HEK293T (cell line): Measurements from ENCODE around the gene MRPL34.

Experiments used
- CTCF ChIA-PET: fragments of 350-600 bp; formaldehyde crosslinking; extraction: SDS; loops from one replicate; lab custom pipeline; 2021; ENCODE audit warnings: antibody characterized with exemption, inconsistent platforms; lab: Yijun Ruan, JAX
- POLR2A ChIA-PET: fragments of 350-600 bp; formaldehyde crosslinking; extraction: SDS; loops from one replicate; lab custom pipeline; 2020; ENCODE audit warnings: antibody characterized with exemption, inconsistent platforms; lab: Yijun Ruan, JAX
- DNase-seq: peaks from one replicate; pipeline ENCODE4 v3.0.0; 2012; ENCODE audit warnings: mixed read lengths; ENCODE audit errors: extremely low spot score
- ARNT ChIP-seq: fragments of 450-650 bp; IDR thresholded peaks from 2 replicates; pipeline ENCODE4 v1.6.1; 2017; ENCODE audit warnings: mild to moderate bottlenecking
- BHLHE40 ChIP-seq: fragments of 450-650 bp; IDR thresholded peaks from 2 replicates; pipeline ENCODE4 v1.6.1; 2016; ENCODE audit warnings: mild to moderate bottlenecking, moderate library complexity, borderline replicate concordance
- CTBP1 ChIP-seq: fragments of 450-650 bp; IDR thresholded peaks from 2 replicates; pipeline ENCODE4 v1.6.1; 2016; ENCODE audit warnings: borderline replicate concordance
- ELF4 ChIP-seq: fragments of 450-650 bp; IDR thresholded peaks from 2 replicates; pipeline ENCODE4 v1.6.1; 2017; ENCODE audit warnings: antibody characterized with exemption
- FOXA1 ChIP-seq: fragments of 450-650 bp; IDR thresholded peaks from 2 replicates; pipeline ENCODE4 v1.6.1; 2016; ENCODE audit warnings: mild to moderate bottlenecking
- FOXK2 ChIP-seq: fragments of 450-650 bp; IDR thresholded peaks from 2 replicates; pipeline ENCODE4 v1.6.1; 2016; ENCODE audit warnings: mild to moderate bottlenecking
- FOXM1 ChIP-seq: fragments of 450-650 bp; IDR thresholded peaks from 2 replicates; pipeline ENCODE4 v1.6.1; 2017; ENCODE audit warnings: mild to moderate bottlenecking, borderline replicate concordance
- HDGF ChIP-seq: fragments of 450-650 bp; IDR thresholded peaks from 2 replicates; pipeline ENCODE4 v1.6.1; 2017; ENCODE audit warnings: antibody characterized with exemption, borderline replicate concordance
- L3MBTL2 ChIP-seq: fragments of 450-650 bp; conservative IDR thresholded peaks from 2 replicates; pipeline ENCODE4 v1.6.1; 2016; ENCODE audit warnings: mild to moderate bottlenecking
- LEF1 ChIP-seq: fragments of 450-650 bp; IDR thresholded peaks from 2 replicates; pipeline ENCODE4 v1.6.1; 2017; ENCODE audit warnings: mild to moderate bottlenecking, borderline replicate concordance
- NFRKB ChIP-seq: fragments of 450-650 bp; IDR thresholded peaks from 2 replicates; pipeline ENCODE4 v1.6.1; 2016; ENCODE audit warnings: mild to moderate bottlenecking, moderate library complexity
- PKNOX1 ChIP-seq: fragments of 450-650 bp; IDR thresholded peaks from 2 replicates; pipeline ENCODE4 v1.6.1; 2016
- SP1 ChIP-seq: fragments of 450-650 bp; IDR thresholded peaks from 2 replicates; pipeline ENCODE4 v1.6.1; 2017
- SUZ12 ChIP-seq: fragments of 450-650 bp; IDR thresholded peaks from 2 replicates; pipeline ENCODE4 v1.6.1; 2016; ENCODE audit warnings: mild to moderate bottlenecking
- TARDBP ChIP-seq: fragments of 450-650 bp; IDR thresholded peaks from 2 replicates; pipeline ENCODE4 v1.6.1; 2016
- ZNF384 ChIP-seq: fragments of 450-650 bp; IDR thresholded peaks from 2 replicates; pipeline ENCODE4 v1.6.1; 2016

The MRPL34 gene

GRCh38 chr19:17331045-17331558 lies 25.4 kb downstream of the MRPL34 start:
- no peak for TF ChIP-seq CTBP1
- no peak for TF ChIP-seq TARDBP
- TF ChIP-seq NFRKB, result no peak
- TF ChIP-seq HDGF, result no peak
- TF ChIP-seq BHLHE40, result no peak
- TF ChIP-seq ARNT, result no peak
- TF ChIP-seq PKNOX1, result no peak
- TF ChIP-seq FOXM1, result no peak
- no peak for TF ChIP-seq LEF1
- TF ChIP-seq FOXA1, result no peak
- no peak for TF ChIP-seq SUZ12
- no peak for TF ChIP-seq ELF4
- TF ChIP-seq FOXK2, result no peak
- no peak for TF ChIP-seq SP1
- no peak for DNase-seq

GRCh38 chr19:17332360-17332676 lies 26.6 kb downstream of the MRPL34 start:
- DNase-seq, result no peak
- POLR2A ChIA-PET, result interaction anchor here (0.6 to 9.3 kb wide), 8 partner anchors 9 to 601 kb away, joined by 3 to 107 read pairs (median 6); partner anchors contain the start of genes DDA1, MRPL34 and USE1
- CTCF ChIA-PET, result interaction anchor here (1.1 to 2.0 kb wide), 2 partner anchors 27 to 39 kb away, joined by 5 to 6 read pairs; partner anchors contain the start of gene MRPL34
- no peak for TF ChIP-seq FOXM1
- TF ChIP-seq PKNOX1, result no peak
- no peak for TF ChIP-seq CTBP1
- no peak for TF ChIP-seq SP1
- no peak for TF ChIP-seq LEF1
- no peak for TF ChIP-seq ELF4
- no peak for TF ChIP-seq BHLHE40
- no peak for TF ChIP-seq SUZ12
- TF ChIP-seq FOXK2, result no peak
- no peak for TF ChIP-seq ZNF384

More at GRCh38 chr19:17331045-17331558, 25.4 kb downstream of the MRPL34 start:
- POLR2A ChIA-PET, result interaction anchor here (9.3 kb wide), 1 partner anchor 23 kb away, joined by 107 read pairs; the partner anchor contains the start of genes DDA1 and MRPL34
- CTCF ChIA-PET, result interaction anchor here (0.5 kb wide), 1 partner anchor 11 kb away, joined by 3 read pairs; no protein-coding TSS in a partner anchor

GRCh38 chr19:17332677-17333581 lies 27.3 kb downstream of the MRPL34 start:
- TF ChIP-seq SP1 (peak; percentile 93), PKNOX1 (peak; percentile 83), HDGF (peak; percentile 100), L3MBTL2 (peak; percentile 31), FOXA1 (no peak)
- ChIA-PET POLR2A (interaction anchor here (0.6 to 9.3 kb wide), 11 partner anchors 8 to 601 kb away, joined by 3 to 107 read pairs (median 4); partner anchors contain the start of genes DDA1, MRPL34 and USE1), CTCF (interaction anchor here (1.1 to 2.0 kb wide), 2 partner anchors 28 to 40 kb away, joined by 5 to 6 read pairs; partner anchors contain the start of gene MRPL34)
- peak; percentile 95 for DNase-seq

GRCh38 chr19:17333611-17334413 lies 28.1 kb downstream of the MRPL34 start:
- ChIA-PET CTCF (interaction anchor here (1.5 to 2.0 kb wide), 2 partner anchors 29 to 60 kb away, joined by 4 to 6 read pairs; partner anchors contain the start of genes CCDC194 and MRPL34), POLR2A (interaction anchor here (1.1 to 9.3 kb wide), 6 partner anchors 9 to 118 kb away, joined by 3 to 107 read pairs (median 6); partner anchors contain the start of genes DDA1, MRPL34 and USE1)
- no peak for DNase-seq
- TF ChIP-seq ELF4, result no peak
- TF ChIP-seq CTBP1, result no peak
- no peak for TF ChIP-seq SUZ12

GRCh38 chr19:17334414-17335409 lies 29.0 kb downstream of the MRPL34 start, which contains the start of gene ANO8:
Gene ANO8 (minus strand): TSS chr19:17334855. CDS start chr19:17334670, 185 bp downstream.
- DNase-seq, result peak; percentile 90
- POLR2A ChIA-PET, result interaction anchor here (0.6 to 9.3 kb wide), 5 partner anchors 11 to 42 kb away, joined by 3 to 107 read pairs (median 4); partner anchors contain the start of genes DDA1 and MRPL34
- CTCF ChIA-PET, result interaction anchor here (0.5 to 1.5 kb wide), 5 partner anchors 16 to 73 kb away, joined by 3 to 6 read pairs (median 4); partner anchors contain the start of gene CCDC194
- no peak for TF ChIP-seq ELF4
- peak; percentile 64; the same call in 1 of the 2 replicates for TF ChIP-seq FOXM1
- peak; percentile 97 for TF ChIP-seq PKNOX1
- peak; percentile 87 for TF ChIP-seq ARNT
- no peak for TF ChIP-seq SP1
